Measurements from ENCODE around the gene HECTD2. TPM values are rescaled to one million over a fixed set of nuclear protein-coding genes. Genes with fewer than 3 reads are reported as not detected.

The HECTD2 gene
- total RNA-seq, 1 experiment from 2014 or later: 9.4 TPM

GRCh38 chr10:91487911-91488582 is 77.9 kb downstream of the HECTD2 start:
- Mint-ChIP-seq H3K9me3 (no peaks in the 10 kb centered on the region), H3K36me3 (no peaks in the 10 kb centered on the region), H3K27me3 (ENCODE audit: low read depth) (no peaks in the 10 kb centered on the region), H3K27ac (no peak overlapping the region), H3K4me1 (no peaks in the 10 kb centered on the region), H3K4me3 (no peak overlapping the region)
- ChIA-PET CTCF (no interaction called here), POLR2A (no interaction called here)
- no peak for DNase-seq (ENCODE audit: low spot score)
- TF ChIP-seq ZNF671 (CRISPR knock-in tag; IDR thresholded peaks at IDR 0.05) (no peak), SOX15 (CRISPR knock-in tag; IDR thresholded peaks at IDR 0.05) (no peak), TEAD1 (CRISPR knock-in tag; IDR thresholded peaks at IDR 0.05) (no peak), CREM (CRISPR knock-in tag; IDR thresholded peaks at IDR 0.05) (no peak), FOXP1 (CRISPR knock-in tag; IDR thresholded peaks at IDR 0.05; ENCODE audit: borderline replicate concordance) (no peak), MXD4 (CRISPR knock-in tag; IDR thresholded peaks at IDR 0.05; ENCODE audit: borderline replicate concordance) (no peak), ZNF416 (CRISPR knock-in tag; IDR thresholded peaks at IDR 0.05) (no peak), SMAD3 (CRISPR knock-in tag; IDR thresholded peaks at IDR 0.05; ENCODE audit: borderline replicate concordance) (no peak), ZNF219 (CRISPR knock-in tag; IDR thresholded peaks at IDR 0.05; ENCODE audit: borderline replicate concordance) (no peak), ZNF263 (CRISPR knock-in tag; IDR thresholded peaks at IDR 0.05; ENCODE audit: low read depth) (no peak), NFE2L1 (CRISPR knock-in tag; IDR thresholded peaks at IDR 0.05) (no peak), CBFB (CRISPR knock-in tag; IDR thresholded peaks at IDR 0.05; ENCODE audit: low read depth) (no peak)
- TF ChIP-seq, protein P1, sequence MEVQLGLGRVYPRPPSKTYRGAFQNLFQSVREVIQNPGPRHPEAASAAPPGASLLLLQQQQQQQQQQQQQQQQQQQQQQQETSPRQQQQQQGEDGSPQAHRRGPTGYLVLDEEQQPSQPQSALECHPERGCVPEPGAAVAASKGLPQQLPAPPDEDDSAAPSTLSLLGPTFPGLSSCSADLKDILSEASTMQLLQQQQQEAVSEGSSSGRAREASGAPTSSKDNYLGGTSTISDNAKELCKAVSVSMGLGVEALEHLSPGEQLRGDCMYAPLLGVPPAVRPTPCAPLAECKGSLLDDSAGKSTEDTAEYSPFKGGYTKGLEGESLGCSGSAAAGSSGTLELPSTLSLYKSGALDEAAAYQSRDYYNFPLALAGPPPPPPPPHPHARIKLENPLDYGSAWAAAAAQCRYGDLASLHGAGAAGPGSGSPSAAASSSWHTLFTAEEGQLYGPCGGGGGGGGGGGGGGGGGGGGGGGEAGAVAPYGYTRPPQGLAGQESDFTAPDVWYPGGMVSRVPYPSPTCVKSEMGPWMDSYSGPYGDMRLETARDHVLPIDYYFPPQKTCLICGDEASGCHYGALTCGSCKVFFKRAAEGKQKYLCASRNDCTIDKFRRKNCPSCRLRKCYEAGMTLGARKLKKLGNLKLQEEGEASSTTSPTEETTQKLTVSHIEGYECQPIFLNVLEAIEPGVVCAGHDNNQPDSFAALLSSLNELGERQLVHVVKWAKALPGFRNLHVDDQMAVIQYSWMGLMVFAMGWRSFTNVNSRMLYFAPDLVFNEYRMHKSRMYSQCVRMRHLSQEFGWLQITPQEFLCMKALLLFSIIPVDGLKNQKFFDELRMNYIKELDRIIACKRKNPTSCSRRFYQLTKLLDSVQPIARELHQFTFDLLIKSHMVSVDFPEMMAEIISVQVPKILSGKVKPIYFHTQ (CRISPR knock-in tag; IDR thresholded peaks at IDR 0.05): no peak
- TF ChIP-seq, protein P2, sequence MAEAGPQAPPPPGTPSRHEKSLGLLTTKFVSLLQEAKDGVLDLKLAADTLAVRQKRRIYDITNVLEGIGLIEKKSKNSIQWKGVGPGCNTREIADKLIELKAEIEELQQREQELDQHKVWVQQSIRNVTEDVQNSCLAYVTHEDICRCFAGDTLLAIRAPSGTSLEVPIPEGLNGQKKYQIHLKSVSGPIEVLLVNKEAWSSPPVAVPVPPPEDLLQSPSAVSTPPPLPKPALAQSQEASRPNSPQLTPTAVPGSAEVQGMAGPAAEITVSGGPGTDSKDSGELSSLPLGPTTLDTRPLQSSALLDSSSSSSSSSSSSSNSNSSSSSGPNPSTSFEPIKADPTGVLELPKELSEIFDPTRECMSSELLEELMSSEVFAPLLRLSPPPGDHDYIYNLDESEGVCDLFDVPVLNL (CRISPR knock-in tag; IDR thresholded peaks at IDR 0.05; ENCODE audit: borderline replicate concordance, low read depth): no peak
- TF ChIP-seq, protein P3, sequence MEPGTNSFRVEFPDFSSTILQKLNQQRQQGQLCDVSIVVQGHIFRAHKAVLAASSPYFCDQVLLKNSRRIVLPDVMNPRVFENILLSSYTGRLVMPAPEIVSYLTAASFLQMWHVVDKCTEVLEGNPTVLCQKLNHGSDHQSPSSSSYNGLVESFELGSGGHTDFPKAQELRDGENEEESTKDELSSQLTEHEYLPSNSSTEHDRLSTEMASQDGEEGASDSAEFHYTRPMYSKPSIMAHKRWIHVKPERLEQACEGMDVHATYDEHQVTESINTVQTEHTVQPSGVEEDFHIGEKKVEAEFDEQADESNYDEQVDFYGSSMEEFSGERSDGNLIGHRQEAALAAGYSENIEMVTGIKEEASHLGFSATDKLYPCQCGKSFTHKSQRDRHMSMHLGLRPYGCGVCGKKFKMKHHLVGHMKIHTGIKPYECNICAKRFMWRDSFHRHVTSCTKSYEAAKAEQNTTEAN (CRISPR knock-in tag; IDR thresholded peaks at IDR 0.05): no peak
- TF ChIP-seq, protein P4, sequence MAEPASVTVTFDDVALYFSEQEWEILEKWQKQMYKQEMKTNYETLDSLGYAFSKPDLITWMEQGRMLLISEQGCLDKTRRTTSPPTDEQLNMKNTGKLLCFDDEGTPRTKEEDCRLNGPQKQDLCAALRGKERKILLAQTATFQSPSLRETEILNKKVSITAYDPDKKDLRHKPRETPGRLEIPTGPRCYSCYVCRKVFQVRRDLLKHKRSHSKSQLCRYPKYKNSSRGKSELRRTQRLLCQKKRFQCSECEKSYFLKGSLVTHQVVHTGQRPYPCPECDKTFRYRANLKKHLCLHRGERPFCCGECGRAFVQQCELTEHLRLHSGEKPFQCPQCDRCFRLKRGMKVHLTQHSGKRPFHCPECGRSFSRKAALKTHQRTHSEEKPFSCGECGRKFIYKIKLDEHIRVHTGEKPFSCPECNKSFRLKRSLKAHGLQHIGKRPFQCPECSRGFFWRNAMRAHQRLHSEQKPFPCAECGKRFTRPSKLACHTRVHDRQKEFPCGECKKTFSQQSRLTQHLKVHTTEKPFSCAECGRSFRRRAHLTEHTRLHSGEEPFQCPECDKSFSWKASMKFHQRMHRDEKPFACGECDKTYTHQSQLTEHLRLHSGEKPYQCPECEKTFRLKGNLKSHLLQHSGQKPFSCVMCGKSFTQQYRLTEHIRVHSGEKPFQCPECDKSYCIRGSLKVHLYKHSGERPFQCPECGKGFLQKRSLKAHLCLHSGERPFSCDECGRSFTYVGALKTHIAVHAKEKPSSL (CRISPR knock-in tag; conservative IDR thresholded peaks at IDR 0.05): no peak
- TF ChIP-seq, protein P5, sequence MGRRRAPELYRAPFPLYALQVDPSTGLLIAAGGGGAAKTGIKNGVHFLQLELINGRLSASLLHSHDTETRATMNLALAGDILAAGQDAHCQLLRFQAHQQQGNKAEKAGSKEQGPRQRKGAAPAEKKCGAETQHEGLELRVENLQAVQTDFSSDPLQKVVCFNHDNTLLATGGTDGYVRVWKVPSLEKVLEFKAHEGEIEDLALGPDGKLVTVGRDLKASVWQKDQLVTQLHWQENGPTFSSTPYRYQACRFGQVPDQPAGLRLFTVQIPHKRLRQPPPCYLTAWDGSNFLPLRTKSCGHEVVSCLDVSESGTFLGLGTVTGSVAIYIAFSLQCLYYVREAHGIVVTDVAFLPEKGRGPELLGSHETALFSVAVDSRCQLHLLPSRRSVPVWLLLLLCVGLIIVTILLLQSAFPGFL (CRISPR knock-in tag; IDR thresholded peaks at IDR 0.05; ENCODE audit: borderline replicate concordance): no peak
- TF ChIP-seq, protein P6, sequence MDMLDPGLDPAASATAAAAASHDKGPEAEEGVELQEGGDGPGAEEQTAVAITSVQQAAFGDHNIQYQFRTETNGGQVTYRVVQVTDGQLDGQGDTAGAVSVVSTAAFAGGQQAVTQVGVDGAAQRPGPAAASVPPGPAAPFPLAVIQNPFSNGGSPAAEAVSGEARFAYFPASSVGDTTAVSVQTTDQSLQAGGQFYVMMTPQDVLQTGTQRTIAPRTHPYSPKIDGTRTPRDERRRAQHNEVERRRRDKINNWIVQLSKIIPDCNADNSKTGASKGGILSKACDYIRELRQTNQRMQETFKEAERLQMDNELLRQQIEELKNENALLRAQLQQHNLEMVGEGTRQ (CRISPR knock-in tag; IDR thresholded peaks at IDR 0.05): no peak
- ATAC-seq: no peak
